ENCODE data around the gene RBSN.

RBSN gene

DNA sequence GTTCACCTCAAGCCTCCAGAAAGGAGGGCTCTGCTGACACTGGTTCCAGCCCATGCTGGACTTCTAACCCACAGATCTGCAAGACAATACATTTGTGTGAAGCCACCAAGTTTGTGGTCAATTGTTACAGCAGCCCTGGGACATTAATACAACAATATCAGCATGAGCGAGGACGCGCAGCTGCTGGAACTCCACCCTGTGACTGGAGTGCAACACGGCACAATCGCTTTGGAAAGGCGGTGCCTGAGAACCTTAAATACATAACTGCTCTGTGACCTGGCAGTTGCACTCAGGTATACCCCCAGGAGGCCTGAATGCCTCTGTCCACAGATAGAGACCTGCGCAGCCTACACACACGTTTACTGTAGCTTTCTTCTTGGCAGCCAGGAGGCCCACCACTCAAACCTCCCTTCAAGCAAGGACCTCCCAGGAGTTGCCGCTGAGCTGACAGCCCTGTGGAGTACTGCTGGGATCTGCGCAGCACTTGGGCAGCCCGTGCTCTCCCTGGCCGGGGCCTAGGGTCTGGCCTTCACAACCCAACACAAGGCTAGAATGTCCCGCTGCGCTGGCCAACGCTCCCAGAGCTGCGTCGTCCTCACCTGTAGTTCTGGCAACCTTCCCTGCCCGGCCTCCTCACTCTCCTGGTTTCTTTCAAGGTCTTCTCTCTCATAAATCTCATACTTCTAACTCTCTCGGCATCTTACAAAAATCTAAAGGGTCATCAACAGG, 42.1 kb downstream of the RBSN start:
- no peak for DNase-seq (ENCODE audit: low read depth)

GRCh38 chr3:15055019-15055557, 43.9 kb downstream of the RBSN start:
- no peak for DNase-seq (ENCODE audit: low read depth)

DNA sequence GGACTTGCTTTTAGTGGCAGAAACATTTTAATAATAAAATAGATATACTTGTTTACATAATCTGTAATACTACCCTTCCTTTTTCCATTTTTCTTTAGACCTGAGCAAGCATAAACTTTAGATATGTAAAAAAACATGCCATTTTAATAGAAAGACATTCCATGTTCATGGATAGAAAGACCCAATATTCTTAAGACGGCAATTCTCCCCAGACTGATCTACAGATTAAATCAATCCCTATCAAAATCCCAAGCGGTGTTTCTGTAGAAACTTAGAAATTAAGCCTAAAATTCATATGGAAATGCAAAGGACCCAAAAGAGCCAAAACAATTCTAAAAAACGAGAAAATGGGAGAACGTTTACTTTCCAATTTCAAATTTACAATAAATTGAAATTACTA, 45.4 kb downstream of the RBSN start:
- no peak for DNase-seq (ENCODE audit: low read depth)

DNA sequence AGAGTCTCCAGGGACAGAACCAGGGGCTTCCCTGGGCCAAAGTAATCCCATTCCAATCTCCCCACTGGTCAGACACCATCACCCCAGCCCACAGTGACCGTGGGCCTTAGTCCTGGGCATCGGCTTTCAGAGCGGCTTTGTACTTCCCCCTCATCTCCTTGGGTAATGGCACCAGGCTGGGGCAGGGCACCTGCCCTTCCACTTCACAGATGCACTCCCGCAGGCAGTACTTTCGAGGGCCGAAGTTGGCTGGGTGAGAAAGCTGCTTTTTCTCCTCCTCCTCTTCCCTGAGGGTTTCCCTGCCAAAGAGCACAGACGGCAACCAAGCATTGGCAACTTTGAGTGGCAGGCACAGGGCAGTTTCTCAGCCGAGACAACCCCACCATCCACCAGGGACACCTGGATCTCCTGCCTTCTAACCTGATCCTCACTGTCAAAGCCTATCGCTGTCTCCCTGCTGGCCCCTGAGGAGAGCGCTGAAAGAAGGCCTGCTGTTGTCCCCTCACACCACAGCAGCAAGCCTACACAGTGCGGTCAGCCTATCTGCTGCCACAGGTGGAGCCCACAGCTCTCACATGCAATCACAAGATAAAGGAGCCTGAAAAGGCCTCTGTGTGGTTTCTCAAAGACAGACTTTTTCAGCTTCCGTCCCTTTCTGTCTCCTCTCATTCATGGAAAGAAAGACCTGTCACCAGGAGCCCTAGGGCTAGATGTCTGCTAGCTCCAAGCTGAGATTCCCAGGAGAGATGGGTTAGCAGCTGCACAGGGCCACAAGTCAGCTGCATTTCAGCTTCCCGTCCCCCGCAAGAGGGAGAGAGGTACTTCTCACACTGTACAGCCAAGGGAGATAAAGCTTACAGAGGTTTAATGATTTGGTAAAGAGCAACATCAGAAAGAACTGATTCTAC, 46.4 kb downstream of the RBSN start:
- no peak for DNase-seq (ENCODE audit: low read depth)

DNA sequence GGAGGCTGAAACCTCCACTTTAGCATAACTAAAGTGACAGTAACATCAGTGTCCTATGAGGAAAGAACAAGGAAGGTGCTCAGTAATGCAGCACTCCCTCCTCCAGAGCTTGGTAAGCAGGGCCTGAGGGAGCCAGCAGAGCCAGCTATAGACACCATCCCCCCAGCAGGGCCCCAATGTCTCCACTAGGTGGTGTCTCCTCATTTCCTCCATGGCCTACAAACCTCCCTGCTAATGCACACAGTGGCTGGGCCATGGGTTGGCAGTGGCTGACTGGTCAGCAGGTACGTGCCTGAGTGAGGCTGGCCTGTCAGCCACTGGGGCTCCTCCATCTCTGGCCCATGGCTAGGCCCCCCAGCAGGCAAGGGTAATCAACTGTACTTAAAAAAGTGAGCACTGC, 47.4 kb downstream of the RBSN start:
- no peak for DNase-seq (ENCODE audit: low read depth)

DNA sequence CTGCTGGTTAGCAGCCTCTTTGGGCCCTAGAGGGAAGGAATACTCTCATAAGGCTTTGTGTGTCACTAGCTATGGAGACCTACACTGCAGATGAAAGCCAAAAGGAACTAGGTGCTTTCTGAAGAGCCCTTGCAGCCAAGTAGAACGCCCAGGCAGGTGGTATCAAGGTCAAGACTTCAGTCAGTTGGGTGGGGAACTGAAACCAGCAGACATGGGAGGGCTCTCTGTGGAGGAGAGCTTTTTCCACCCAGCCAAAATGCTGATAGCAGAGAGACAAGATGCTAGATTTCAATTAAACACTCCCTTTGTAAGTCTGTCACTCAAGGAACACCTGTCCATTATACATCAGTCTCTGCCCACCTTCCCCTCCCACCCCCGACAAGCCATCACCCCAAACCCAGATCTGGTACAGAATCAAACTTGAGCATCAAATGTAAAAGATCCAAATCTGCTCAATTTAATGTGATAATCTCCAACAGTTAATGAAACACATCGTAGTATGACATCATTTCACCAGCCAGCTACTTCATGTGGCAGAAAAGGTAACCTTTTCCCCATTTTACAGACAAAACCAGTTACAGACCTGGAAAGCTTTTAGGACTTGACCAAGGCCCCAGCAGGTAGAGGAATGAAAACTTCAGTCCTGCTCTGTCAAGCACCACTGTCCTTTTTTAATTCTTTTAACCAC, 48.4 kb downstream of the RBSN start:
- no peak for DNase-seq (ENCODE audit: low read depth)

GRCh38 chr3:15049584-15049983, 49.4 kb downstream of the RBSN start:
- DNase-seq (ENCODE audit: low read depth), result no peak

- DNase-seq (ENCODE audit: low read depth), result no peak
Observed at GRCh38 chr3:15045667-15046066, 53.3 kb downstream of the RBSN start.

DNA sequence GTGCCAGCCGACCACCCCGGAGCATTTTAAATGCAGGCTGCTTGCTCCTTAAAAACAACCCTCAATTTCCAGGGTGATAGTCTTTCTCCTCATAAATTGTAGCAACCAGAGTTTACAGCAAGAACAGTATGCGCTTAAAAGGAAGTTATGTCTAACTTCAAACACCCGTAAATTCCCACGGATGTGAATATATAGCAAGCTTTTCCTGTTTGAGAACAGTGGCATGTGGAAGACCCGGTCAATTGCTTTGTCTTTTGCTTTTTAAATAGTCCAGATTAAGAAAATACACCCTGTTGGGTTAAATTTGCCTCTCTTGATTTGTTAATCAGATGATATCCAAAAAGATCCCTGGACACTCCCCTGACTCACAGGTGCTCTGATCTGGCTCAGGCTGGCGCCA, 54.6 kb downstream of the RBSN start:
- no peak for DNase-seq (ENCODE audit: low read depth)

DNA sequence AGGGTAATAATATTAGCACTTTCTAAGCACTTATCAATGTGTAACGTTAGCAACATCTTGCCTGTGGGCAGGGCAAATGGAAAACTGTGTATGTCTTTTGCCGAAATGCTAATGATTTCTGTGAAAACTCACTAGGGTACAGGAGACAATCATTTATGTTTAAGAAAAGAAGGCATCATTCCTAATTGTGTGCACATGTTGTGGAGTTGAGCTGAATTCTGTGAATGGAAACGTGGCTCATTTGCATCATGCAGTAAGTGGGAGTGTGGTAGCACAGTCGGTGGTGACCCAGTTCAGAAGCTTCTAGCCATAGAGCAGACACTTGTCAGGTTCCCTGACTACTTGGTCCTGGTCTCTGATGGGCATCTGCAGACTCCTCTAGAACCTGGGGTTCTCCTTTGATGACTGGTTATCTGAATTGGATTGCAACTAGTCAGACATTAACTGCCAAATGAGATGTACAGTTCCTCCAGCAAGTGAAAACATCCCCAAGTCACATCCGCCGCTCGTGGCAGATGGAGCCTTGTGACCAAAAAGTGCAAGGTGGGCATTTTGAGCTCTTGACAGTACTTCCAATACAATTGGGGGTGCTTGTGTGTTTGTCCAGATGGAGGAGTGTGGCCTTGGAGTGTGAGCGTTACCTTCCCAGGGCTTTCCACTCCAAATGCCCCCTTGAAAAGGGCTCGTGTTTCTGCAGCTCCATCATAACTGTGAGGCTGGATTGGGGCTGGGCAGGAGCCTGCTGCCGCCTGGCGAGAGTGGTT, 55.4 kb downstream of the RBSN start:
- DNase-seq (ENCODE audit: low read depth), result no peak

- DNase-seq (ENCODE audit: low read depth), result no peak
Observed at GRCh38 chr3:15042936-15043335, 56.0 kb downstream of the RBSN start.

- DNase-seq (ENCODE audit: low read depth), result no peak
Observed at GRCh38 chr3:15041950-15042349, 57.0 kb downstream of the RBSN start.

GRCh38 chr3:15040844-15041243, 58.1 kb downstream of the RBSN start:
- DNase-seq (ENCODE audit: low read depth), result no peak

GRCh38 chr3:15038306-15038705, 60.6 kb downstream of the RBSN start:
- no peak for DNase-seq (ENCODE audit: low read depth)

DNA sequence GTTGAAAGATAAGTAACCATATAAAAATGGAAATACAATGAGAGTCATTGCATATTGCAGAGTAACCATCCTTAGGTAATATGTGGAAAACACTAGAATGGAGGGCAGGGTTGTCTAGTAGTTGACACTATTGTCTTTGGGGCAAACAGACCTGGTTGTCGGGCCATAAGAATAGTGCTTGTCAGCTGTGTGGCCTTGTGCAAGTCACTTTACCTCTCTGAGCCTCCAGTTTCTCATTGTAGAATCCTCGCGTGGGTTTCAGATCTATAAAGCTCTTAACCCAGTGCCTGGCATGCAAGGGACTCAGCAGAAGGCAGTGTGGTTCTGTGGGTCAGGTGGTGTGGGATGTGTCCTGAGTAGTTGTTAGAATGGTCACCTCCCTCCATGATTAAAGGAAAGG, 65.8 kb downstream of the RBSN start:
- no peak for DNase-seq (ENCODE audit: low read depth)

- no peak for DNase-seq (ENCODE audit: low read depth)
Observed at GRCh38 chr3:15032650-15033049, 66.3 kb downstream of the RBSN start.

DNA sequence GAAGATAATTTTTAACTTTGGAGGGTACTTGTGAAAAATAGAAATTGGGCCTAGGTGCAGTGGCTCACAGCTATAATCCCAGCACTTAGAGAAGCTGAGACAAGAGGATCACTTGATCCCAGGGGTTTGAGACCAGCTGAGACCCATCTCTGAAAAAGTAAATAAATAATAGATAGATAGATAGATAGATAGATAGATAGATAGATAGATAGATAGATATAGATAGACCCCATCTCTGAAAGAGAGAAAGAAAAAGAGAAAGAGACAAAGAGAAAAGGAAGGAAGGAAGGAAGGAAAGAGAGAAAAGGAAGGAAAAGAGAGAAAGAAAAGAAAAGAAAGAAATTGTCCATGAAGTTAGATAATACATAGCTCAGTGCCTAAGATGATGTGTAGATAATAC, 69.3 kb downstream of the RBSN start:
- DNase-seq (ENCODE audit: low read depth), result no peak

DNA sequence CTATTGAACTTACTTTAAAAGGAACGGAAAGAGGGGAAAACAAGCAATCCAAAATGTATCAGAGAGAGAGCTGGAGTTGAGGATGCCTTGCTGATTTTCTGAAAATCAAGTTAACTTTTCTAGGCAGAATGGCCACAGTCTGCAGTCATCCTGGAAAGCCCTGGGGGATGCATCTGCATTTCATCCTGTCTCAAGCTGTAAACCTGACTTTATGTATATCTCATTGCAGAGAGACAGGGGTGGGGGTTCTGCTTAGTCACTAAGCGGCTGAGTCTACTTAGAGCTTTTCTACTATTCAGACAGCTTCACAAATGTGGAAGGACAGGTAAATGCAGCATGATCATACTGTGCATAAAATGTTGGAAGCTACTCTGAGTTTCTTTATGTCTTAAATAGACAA, 75.2 kb downstream of the RBSN start:
- no peak for DNase-seq (ENCODE audit: low read depth)

DNA sequence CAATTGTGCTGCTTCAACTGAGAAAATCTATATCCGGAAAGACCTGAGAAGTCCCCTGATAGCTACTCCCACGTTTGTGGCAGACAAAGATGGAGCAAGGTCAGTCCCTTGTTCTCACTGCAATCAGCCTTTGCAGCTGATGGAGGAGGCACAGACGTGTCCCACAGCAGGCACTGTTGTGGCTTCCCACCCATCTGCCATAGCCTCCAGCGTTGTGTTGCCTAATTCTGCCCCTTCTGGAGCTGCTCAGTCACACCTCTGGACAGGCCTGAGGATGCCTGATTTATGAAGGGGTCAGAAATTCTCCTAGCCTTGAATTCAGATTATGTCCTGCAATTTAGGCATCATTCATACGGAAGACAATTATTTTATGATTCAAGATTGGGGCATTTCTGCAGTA, 75.7 kb downstream of the RBSN start:
- no peak for DNase-seq (ENCODE audit: low read depth)

All from T-helper 22 cell (primary cell).